Mammary epithelial cell (primary cell): Measurements from ENCODE around the gene ITGAV.

ENCODE experiments used
- CTCF ChIP-seq, 2 donors: IDR thresholded peaks in 1 of 2; conservative IDR thresholded peaks in 1 of 2; 2 replicates each; pipeline ENCODE4 v1.5.1; 2011 to 2012; ENCODE audit warnings: inconsistent platforms in 2 of 2, low read length in 2 of 2, mild to moderate bottlenecking in 2 of 2, control low read depth in 1 of 2, low read depth in 1 of 2; ENCODE audit not compliant: insufficient read depth in 1 of 2; ENCODE audit errors: extremely low read depth in 1 of 2
- EZH2 ChIP-seq: IDR thresholded peaks from 2 replicates; pipeline ENCODE4 v1.6.1; 2012; ENCODE audit warnings: low read length, inconsistent platforms, borderline replicate concordance

GRCh38 chr2:186721956-186722355 lies 132.1 kb downstream of the ITGAV start:
- TF ChIP-seq CTCF (conservative IDR thresholded peaks at IDR 0.05 in 1 of 2, IDR thresholded peaks at IDR 0.05 in 1 of 2; ENCODE audit: extremely low read depth in 1 of 2, insufficient read depth in 1 of 2, low read depth in 1 of 2, low read length in 2 of 2) (no peak), EZH2 (no peak)
